Stimulated activated effector memory CD8-positive, alpha-beta T cell treated with anti-CD3 and anti-CD28 coated beads, Interleukin-12 subunit alpha, Interleukin-12 subunit beta, amount 100 ng/mL, for 72 hours (primary cell): ENCODE results near the gene TCFL5.
"Not testable (repeated sequence)": the region's sequence is repeated elsewhere in the genome, so short reads cannot be mapped to it uniquely, and the experiment has no call there.

Experiments
- ATAC-seq: fragments of 150-1000 bp; cut with Tn5 transposase; 2 replicates; pipeline ENCODE4 v1.10.0; 2021
- DNase-seq, 2 donors: peaks; one replicate each; pipeline ENCODE4 v3.0.0; 2021 to 2022; ENCODE audit warnings: low spot score in 2 of 2
- H3K27ac Mint-ChIP-seq: one replicate; pipeline ENCODE4 v1.8.0; 2022; ENCODE audit warnings: mild to moderate bottlenecking, mixed read lengths
- H3K36me3 Mint-ChIP-seq: one replicate; pipeline ENCODE4 v1.8.0; 2022; ENCODE audit warnings: mild to moderate bottlenecking, mixed read lengths
- H3K4me1 Mint-ChIP-seq: one replicate; pipeline ENCODE4 v1.8.0; 2022; ENCODE audit warnings: mixed read lengths
- H3K4me3 Mint-ChIP-seq: one replicate; pipeline ENCODE4 v1.8.0; 2022; ENCODE audit warnings: mild to moderate bottlenecking, mixed read lengths
- H3K9me3 Mint-ChIP-seq: one replicate; pipeline ENCODE4 v1.8.0; 2022; ENCODE audit warnings: mixed read lengths

TCFL5 gene

GRCh38 chr20:62856931-62857619 is 4.5 kb downstream of the TCFL5 start:
- Mint-ChIP-seq H3K9me3 (no peaks in the 10 kb centered on the region), H3K36me3 (peaks cover 21% of the 10 kb centered on the region), H3K27ac (no peak overlapping the region), H3K4me3 (no peak overlapping the region), H3K4me1 (peaks cover 11% of the 10 kb centered on the region)
- DNase-seq (no peak), ATAC-seq (no peak)

- peaks cover 21% of the 10 kb centered on the region for H3K36me3 Mint-ChIP-seq
- no peaks in the 10 kb centered on the region for H3K9me3 Mint-ChIP-seq
- H3K27ac Mint-ChIP-seq, result no peak overlapping the region
- H3K4me3 Mint-ChIP-seq, result no peak overlapping the region
- no peak for ATAC-seq
- H3K4me1 Mint-ChIP-seq, result peaks cover 6% of the 10 kb centered on the region
- no peak for DNase-seq
These were observed 6.5 kb downstream of the TCFL5 start for GRCh38 chr20:62855120-62855519.

GRCh38 chr20:62854121-62854520 is 7.5 kb downstream of the TCFL5 start:
- Mint-ChIP-seq H3K9me3 (no peaks in the 10 kb centered on the region), H3K27ac (no peak overlapping the region), H3K36me3 (peaks cover 21% of the 10 kb centered on the region), H3K4me3 (no peak overlapping the region), H3K4me1 (peaks cover 6% of the 10 kb centered on the region)
- ATAC-seq (no peak), DNase-seq (no peak)

GRCh38 chr20:62853304-62853703 is 8.3 kb downstream of the TCFL5 start:
- not testable (repeated sequence) for H3K9me3 Mint-ChIP-seq, H3K4me3 Mint-ChIP-seq, H3K27ac Mint-ChIP-seq, ATAC-seq, H3K4me1 Mint-ChIP-seq, DNase-seq
- H3K36me3 Mint-ChIP-seq, result peaks cover 21% of the 10 kb centered on the region

GRCh38 chr20:62852841-62853240 is 8.8 kb downstream of the TCFL5 start:
- H3K9me3 Mint-ChIP-seq, result no peaks in the 10 kb centered on the region
- H3K4me1 Mint-ChIP-seq, result peaks cover under 1% of the 10 kb centered on the region
- DNase-seq (no peak), ATAC-seq (no peak)
- H3K36me3 Mint-ChIP-seq, result peaks cover 21% of the 10 kb centered on the region
- H3K4me3 Mint-ChIP-seq, result no peak overlapping the region
- H3K27ac Mint-ChIP-seq, result no peak overlapping the region

- DNase-seq (no peak), ATAC-seq (no peak)
- no peaks in the 10 kb centered on the region for H3K9me3 Mint-ChIP-seq
- H3K36me3 Mint-ChIP-seq, result peaks cover 21% of the 10 kb centered on the region
- H3K4me3 Mint-ChIP-seq, result no peak overlapping the region
- H3K27ac Mint-ChIP-seq, result no peak overlapping the region
- H3K4me1 Mint-ChIP-seq, result no peaks in the 10 kb centered on the region
These were observed 9.4 kb downstream of the TCFL5 start for GRCh38 chr20:62852196-62852595.

- DNase-seq (no peak), ATAC-seq (no peak)
- Mint-ChIP-seq H3K4me3 (no peak overlapping the region), H3K9me3 (no peaks in the 10 kb centered on the region), H3K36me3 (peaks cover 13% of the 10 kb centered on the region), H3K27ac (peak overlapping the region; percentile 43), H3K4me1 (no peaks in the 10 kb centered on the region)
These were observed 11.2 kb downstream of the TCFL5 start for GRCh38 chr20:62850333-62850974.

- H3K4me1 Mint-ChIP-seq, result no peaks in the 10 kb centered on the region
- H3K9me3 Mint-ChIP-seq, result no peaks in the 10 kb centered on the region
- no peak for DNase-seq
- H3K4me3 Mint-ChIP-seq, result no peak overlapping the region
- H3K36me3 Mint-ChIP-seq, result peaks cover 13% of the 10 kb centered on the region
- ATAC-seq, result no peak
- H3K27ac Mint-ChIP-seq, result peak overlapping the region; percentile 43
These were observed 12.2 kb downstream of the TCFL5 start for GRCh38 chr20:62849431-62849830.

GRCh38 chr20:62848917-62849316 is 12.7 kb downstream of the TCFL5 start:
- DNase-seq, H3K4me1 Mint-ChIP-seq, H3K4me3 Mint-ChIP-seq, H3K9me3 Mint-ChIP-seq, ATAC-seq, H3K27ac Mint-ChIP-seq: not testable (repeated sequence)
- H3K36me3 Mint-ChIP-seq, result peaks cover 13% of the 10 kb centered on the region

- Mint-ChIP-seq H3K36me3 (peaks cover 7% of the 10 kb centered on the region), H3K4me3 (no peak overlapping the region), H3K27ac (no peak overlapping the region), H3K9me3 (no peaks in the 10 kb centered on the region), H3K4me1 (no peaks in the 10 kb centered on the region)
- DNase-seq, result no peak
- ATAC-seq, result no peak
These were observed 15.3 kb downstream of the TCFL5 start for GRCh38 chr20:62846166-62846890.

- H3K4me1 Mint-ChIP-seq, result no peaks in the 10 kb centered on the region
- H3K9me3 Mint-ChIP-seq, result no peaks in the 10 kb centered on the region
- H3K4me3 Mint-ChIP-seq, result no peak overlapping the region
- ATAC-seq (no peak), DNase-seq (no peak)
- no peak overlapping the region for H3K27ac Mint-ChIP-seq
- H3K36me3 Mint-ChIP-seq, result peaks cover 7% of the 10 kb centered on the region
These were observed 16.0 kb downstream of the TCFL5 start for GRCh38 chr20:62845416-62846160.

GRCh38 chr20:62844182-62844581 is 17.4 kb downstream of the TCFL5 start:
- H3K4me1 Mint-ChIP-seq, result no peaks in the 10 kb centered on the region
- no peak for ATAC-seq
- no peak overlapping the region for H3K27ac Mint-ChIP-seq
- H3K4me3 Mint-ChIP-seq, result no peak overlapping the region
- no peaks in the 10 kb centered on the region for H3K9me3 Mint-ChIP-seq
- H3K36me3 Mint-ChIP-seq, result peaks cover 7% of the 10 kb centered on the region
- DNase-seq, result no peak

- Mint-ChIP-seq H3K4me3 (no peak overlapping the region), H3K4me1 (no peaks in the 10 kb centered on the region), H3K27ac (no peak overlapping the region), H3K36me3 (peaks cover 7% of the 10 kb centered on the region), H3K9me3 (no peaks in the 10 kb centered on the region)
- DNase-seq (no peak), ATAC-seq (no peak)
These were observed 18.0 kb downstream of the TCFL5 start for GRCh38 chr20:62843656-62844055.

GRCh38 chr20:62841705-62842212 is 19.9 kb downstream of the TCFL5 start:
- ATAC-seq, result no peak
- DNase-seq, result no peak
- no peak overlapping the region for H3K27ac Mint-ChIP-seq
- no peaks in the 10 kb centered on the region for H3K9me3 Mint-ChIP-seq
- H3K4me3 Mint-ChIP-seq, result no peak overlapping the region
- no peaks in the 10 kb centered on the region for H3K4me1 Mint-ChIP-seq
- H3K36me3 Mint-ChIP-seq, result peaks cover 7% of the 10 kb centered on the region
